Right lobe of liver (tissue), 4 donors: Measurements from ENCODE around the gene CACNB4.

ENCODE experiments used
- CTCF ChIP-seq, 4 donors: fragments of 200-600 bp in 3 of 4; fragments of 450-650 bp in 1 of 4; IDR thresholded peaks; one replicate each; pipeline versions ENCODE4 v1.5.1 to v1.8.0; 2016 to 2022; ENCODE audit warnings: antibody characterized with exemption in 4 of 4, mild to moderate bottlenecking in 2 of 4
- POLR2A ChIP-seq: fragments of 450-650 bp; IDR thresholded peaks from one replicate; pipeline ENCODE4 v1.6.1; 2017; ENCODE audit warnings: antibody characterized with exemption, mild to moderate bottlenecking
- donor health status: DM: no; HTN: no; CAD: no.
- donor health status: DM: no; HTN: no; CAD: no.
- donor health status: DM: no; HTN: yes; CAD: no.

GRCh38 chr2:151936626-151937025, 162.2 kb downstream of the CACNB4 start:
- no peak for TF ChIP-seq POLR2A
- TF ChIP-seq CTCF (IDR thresholded peaks at IDR 0.05) = no peak
